ENCODE data around the gene PLEKHG3.

The PLEKHG3 gene

DNA sequence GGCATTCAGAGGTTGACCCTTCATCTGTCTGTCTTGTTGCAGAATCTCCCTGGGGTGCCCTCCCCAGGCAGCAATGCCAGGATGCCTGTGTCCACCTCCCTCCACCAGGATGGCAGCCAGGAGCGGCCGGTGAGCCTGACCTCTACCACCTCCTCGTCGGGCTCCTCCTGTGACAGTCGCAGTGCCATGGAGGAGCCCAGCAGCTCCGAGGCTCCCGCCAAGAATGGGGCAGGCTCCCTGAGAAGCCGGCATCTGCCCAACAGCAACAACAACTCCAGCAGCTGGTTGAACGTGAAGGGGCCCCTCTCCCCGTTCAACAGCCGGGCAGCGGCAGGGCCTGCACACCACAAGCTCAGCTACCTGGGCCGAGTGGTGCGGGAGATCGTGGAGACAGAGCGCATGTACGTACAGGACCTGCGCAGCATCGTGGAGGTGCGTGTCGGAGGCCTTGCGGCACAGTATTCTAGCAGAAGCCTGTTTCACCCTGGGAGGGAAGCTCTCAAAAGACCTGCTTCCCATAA lies 23.4 kb downstream of the PLEKHG3 start:
- DNase-seq (ENCODE audit: low spot score) = no peak

DNA sequence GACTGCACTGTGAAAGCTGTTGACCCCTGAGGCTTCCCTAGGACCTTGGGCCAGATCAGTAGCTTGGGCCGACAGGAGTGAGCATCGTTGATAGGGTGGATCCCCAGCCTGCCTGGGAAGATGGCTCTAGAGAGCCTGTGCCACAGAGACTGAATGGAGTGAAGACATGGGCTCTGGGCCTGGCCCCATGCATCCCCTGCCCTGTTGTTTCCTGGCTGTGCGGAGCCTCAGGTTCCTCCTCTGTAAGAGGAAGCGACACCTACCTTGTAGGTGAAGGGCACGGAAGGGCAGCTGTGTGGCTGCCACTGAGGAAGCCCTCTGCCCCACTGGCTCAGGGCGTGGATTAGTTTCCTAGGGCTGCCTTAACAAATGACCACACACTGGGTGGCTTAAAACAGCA lies 23.9 kb downstream of the PLEKHG3 start:
- DNase-seq (ENCODE audit: low spot score) = no peak

DNA sequence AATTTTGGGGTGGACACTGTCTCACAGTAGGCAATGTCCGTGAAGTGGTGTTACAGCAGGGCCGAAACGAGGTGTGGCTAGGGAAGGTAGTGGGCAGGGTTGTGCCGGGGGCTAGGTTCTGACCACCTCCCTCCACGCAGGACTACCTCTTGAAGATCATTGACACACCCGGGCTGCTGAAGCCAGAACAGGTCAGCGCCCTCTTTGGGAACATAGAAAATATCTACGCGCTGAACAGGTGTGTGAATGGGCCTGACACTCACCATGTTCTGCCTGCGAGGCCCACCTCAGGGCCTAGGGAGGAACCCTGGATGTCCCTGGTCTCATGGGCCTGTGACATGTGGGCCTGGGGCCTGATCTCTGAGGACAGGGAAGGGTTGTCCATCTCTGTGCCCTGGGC lies 24.6 kb downstream of the PLEKHG3 start:
- no peak for DNase-seq (ENCODE audit: low spot score)

DNA sequence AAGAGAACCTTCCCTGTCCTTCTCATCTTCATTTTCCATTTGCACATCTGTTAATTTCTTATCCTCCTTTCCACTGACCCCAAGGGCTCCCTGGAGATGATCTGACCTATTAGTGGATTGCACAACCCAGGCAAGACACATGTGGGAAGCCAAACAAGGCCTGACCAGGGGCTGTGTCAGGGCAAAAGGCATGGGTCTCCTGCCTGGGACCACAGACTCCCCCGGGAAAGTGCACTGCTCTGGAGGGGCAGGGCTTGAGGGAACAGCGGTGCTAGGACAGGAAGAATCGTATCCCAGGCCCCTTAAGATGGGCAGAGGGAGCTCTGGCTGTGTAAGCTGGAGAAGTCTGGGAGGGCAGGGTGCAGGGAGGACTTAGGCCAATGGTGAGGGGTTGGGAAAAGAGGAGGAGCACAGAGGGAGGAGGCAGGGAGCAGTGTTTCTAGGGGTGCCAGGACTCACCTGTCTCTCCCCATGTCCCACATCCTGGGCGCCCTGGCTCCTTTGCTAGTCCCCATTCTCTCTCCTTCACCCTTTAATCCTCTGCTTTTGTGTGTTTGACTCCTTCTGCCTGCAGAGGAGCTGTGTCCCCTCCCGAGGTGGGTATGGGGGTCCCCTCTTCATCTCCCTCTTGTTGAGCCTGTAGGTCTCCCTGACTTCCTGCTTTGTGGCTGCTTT lies 25.3 kb downstream of the PLEKHG3 start:
- DNase-seq (ENCODE audit: low spot score) = no peak

DNA sequence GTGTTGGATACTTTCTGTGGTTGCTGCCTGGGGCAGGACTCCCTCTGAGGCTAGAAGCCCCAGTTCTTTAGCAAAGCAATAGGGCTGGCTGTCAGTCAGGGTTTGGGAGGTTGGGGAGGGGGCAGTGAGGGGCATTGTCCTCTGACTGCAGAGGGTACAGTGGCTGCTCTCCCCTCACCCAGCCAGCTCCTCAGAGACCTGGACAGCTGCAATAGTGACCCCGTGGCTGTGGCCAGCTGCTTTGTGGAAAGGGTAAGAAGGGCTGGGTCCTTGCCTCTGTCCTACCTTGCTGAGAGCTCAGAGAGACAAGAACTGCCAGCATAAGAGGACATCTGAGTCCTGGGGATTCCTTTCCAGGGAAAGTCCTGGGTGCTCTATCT lies 25.8 kb downstream of the PLEKHG3 start:
- no peak for DNase-seq (ENCODE audit: low spot score)

DNA sequence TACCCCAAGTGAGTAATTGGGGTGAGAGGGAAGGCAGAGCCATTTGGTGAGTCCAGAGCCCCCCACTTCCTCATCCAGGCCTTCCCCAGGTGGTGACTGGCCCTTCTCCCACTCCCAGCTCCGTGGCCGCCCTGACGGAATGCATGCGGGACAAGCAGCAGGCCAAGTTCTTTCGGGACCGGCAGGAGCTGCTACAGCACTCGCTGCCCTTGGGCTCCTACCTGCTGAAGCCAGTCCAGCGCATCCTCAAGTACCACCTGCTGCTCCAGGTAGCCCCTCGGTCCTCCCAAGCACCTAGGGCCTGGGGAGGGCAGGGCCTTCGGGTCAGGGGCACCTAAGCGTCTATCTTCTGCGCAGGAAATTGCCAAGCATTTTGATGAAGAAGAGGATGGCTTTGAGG lies 26.5 kb downstream of the PLEKHG3 start:
- no peak for DNase-seq (ENCODE audit: low spot score)

DNA sequence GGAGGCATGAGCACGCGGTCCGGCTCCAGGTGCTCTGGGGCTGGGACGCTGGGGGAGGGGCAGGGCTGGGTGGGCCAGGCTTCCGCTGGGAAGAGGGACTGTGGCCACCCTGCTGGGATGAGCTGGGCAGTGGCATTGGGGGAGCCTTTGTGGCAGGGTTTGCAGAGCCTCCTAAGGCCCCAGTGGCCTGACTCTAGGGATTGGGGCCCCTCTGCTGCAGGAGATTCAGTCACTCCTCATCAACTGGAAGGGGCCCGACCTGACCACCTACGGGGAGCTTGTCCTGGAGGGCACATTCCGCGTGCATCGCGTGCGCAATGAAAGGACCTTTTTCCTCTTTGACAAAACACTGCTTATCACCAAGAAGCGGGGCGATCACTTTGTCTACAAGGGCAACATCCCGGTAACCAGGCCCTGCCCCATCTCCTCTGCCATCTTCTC lies 26.9 kb downstream of the PLEKHG3 start:
- no peak for DNase-seq (ENCODE audit: low spot score)

DNA sequence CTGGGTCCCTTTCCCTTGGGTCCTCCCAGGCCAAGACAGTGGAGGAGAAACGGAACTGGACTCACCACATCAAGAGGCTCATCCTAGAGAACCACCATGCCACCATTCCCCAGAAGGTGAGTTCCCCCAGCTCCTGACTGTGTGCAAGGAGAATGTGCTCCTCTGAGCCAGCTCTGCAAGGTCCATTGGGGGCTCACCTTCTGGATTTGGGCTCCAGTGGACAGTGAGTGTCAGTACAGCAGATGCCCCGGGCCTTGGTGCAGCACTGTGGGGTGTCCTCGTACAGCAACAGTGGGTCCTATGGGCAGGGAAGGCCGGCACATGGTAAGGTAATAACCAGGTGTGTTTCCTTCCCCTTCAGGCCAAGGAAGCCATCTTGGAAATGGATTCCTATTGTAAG lies 27.8 kb downstream of the PLEKHG3 start:
- DNase-seq (ENCODE audit: low spot score) = no peak

DNA sequence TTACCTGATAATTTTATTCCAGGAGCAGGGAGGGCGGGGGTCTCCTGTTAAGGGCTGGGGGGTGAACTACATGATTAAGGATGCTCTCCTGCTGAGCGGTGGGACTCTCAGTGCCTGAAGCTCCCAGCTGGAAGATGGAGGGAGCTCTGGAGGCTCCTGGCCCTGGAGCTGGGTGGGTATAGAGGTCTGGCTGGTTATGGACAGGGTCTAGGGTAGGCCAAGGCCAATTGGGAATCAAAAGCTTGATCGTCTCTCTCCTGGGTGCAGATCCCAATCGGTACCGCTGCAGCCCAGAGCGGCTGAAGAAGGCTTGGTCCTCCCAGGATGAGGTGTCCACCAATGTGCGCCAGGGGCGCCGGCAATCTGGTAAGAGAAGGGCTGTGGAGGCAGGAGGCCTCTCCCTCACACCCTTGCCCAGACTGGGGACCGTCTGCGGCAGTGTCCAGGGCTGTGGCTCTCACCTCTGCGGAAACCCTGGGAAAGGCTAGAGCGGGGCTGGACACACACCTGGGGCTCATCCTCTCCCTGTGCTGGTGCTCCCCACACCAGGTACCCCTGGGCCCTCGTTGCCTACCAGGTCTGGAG lies 28.4 kb downstream of the PLEKHG3 start:
- DNase-seq (ENCODE audit: low spot score) = no peak

DNA sequence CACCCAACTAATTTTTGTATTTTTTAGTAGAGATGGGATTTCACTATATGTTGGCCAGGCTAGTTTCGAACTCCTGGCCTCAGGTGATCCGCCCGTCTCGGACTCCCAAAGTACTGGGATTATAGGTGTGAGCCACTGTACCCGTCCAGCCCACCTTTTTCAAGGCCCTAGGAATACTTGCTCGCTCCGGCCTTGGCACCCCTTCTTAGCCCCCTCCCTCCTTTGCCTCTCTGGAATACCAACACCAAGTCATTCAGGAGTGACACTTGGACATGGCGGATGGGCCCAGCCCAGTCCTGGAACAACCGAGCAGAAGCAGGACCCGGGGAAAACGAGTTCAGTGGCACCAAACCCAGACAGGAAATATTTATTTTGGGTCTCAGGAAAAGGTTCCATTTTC lies 29.1 kb downstream of the PLEKHG3 start:
- DNase-seq (ENCODE audit: low spot score) = no peak

DNA sequence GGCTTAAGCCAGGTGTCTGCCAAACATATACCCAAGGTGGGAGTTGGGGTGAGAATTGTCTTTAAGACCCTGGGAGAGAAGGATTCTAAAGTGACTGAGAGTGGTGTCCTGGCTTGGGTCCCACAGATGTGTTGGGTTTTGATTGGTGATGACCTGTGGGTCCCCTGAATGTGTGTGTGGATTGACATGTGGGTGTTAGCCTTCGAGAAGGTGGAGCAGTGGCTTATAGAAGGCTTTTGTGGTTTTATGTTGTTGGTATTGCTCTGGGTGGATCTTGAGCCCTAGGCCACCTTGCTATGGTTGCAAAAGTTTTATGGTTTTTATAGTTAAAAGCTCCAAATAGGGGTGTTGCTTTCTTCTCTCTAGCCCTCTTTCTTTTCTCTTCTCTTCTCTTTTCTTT lies 29.7 kb downstream of the PLEKHG3 start:
- no peak for DNase-seq (ENCODE audit: low spot score)

DNA sequence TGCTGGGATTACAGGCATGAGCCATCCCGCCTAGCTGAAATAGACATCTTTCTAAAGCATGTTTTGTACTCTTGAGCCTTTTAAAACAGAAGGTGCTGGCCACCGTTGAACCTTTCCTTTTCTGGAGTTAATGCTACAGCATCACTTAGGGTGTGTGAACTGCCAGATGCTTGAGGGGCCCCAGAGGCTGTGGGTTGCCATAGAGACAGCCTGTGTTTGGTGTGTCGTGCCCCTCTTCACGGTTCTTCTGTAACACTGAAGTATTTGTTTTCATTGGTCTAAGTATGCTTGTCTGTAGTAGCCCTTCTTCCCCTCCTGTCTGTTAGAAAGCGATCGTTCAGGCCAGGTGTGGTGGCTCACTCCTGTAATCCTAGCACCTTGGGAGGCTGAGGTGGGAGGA lies 30.8 kb downstream of the PLEKHG3 start:
- no peak for DNase-seq (ENCODE audit: low spot score)

DNA sequence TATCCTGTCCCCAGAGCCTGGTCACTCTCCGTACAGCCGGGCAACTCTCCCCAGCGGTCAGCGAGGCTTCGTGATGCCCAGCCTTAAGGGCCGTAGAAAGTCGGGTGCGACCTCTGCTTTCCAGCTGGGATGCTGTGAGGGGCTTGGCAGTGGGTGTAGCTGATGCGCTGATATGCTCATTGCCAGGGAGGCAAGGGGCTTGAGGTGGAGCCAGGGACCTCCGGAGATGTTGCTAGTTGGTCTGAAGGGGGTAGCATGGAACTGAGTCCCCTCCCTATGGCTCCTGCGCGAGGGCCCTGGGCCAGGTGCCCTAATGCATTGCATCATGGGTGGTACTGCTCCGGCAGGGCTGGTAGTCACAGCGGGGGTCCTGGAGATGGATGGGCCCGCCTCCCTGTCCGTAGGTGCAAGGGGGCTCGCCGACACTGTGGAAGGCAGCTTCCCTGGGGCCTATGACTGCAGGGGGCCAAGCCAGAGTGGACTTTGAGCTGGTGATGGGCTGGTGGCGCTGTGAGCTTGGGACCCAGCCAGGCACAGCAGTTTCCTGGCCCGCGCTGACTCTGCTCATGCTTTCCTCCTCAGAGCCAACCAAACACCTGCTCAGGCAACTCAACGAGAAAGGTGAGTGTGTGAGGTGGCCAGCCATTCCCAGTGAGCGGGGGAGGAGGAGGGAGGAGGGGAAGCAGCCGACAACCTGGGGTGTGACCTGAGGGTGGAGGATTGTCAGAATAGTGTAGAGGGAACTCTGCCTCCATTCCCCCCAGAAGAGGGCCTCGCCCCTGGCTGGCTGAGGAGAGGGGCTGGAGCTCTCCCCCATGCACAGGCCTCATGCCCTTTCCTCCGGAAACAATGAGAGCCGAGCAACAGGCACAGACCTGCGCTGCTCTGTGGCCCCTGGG lies 32.3 kb downstream of the PLEKHG3 start:
- no peak for DNase-seq (ENCODE audit: low spot score)

DNA sequence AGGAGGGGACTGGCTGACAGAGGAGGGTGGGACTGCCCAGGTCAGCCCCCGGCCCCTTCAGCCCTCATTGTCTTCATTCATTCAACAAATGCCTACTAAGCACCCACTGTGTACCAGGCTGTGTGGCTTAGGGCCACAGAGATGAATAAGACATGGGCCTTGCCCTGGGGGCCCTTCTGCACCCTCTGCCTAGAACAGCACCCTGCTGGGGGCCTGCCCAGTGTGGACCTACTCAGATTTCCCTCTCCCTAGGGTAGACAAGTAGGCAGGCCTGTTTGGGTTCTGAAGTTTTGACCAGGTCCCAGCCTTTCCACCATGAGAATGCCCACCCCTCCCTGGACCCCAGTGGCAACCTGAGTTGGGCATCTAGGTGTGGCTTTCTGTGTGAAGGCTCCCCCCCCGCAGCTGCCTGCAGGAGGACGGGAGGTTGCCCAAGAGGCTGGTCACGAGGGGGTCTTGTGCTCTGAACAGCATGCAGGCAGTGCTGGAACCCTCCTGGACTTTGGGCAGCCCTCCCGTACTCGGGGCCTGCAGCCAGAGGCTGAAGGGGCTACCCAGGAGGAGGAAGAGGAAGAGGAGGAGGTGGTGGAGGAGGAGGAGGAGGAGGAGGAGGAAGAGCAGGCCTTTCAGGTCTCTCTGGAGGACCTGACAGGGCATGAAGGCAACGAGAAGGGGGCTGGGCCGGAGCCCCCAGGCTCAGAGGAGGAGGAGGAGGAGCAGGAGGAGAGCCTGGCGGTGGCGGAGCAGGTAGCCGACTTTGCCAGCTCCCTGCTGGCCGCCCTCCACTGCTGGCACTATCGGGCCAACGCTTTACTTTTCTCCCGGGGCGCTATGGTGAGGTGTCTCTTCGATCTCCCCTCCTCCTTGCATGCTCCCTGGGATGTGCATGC lies 33.4 kb downstream of the PLEKHG3 start:
- no peak for DNase-seq (ENCODE audit: low spot score)

DNA sequence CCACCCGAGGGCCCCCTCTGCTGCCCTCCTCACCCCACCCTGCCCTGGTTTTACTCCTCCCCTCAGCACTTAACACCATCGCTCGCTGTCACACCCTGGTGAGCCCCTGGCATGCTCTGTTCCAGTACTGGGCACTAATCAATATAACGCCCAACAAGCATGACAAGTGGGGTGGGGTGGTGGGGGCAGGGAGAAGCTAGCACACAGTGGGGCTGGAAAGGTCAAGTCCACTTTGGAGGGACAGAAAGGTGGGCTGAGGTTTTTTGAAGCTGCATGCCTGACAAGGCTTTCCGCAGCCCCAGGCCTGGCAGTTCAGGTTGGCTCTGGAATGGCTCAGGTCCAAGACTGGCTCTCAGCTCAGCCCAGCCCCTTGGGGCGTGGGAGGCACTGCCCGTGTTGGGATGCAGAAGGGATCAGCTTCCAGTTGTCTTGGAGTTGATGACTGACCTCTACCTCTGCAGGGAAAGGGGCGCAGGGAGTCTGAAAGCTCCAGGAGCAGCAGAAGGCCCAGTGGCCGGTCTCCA lies 34.1 kb downstream of the PLEKHG3 start:
- no peak for DNase-seq (ENCODE audit: low spot score)

DNA sequence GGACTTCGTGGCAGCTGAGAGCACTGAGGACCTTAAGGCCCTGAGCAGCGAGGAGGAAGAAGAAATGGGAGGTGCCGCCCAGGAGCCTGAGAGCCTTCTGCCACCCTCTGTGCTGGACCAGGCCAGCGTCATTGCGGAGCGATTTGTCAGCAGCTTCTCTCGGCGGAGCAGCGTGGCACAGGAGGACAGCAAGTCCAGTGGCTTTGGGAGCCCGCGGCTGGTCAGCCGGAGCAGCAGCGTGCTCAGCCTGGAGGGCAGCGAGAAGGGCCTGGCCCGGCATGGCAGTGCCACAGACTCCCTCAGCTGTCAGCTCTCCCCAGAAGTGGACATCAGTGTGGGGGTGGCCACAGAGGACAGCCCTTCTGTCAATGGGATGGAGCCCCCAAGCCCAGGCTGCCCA lies 37.0 kb downstream of the PLEKHG3 start:
- DNase-seq (ENCODE audit: low spot score) = no peak

DNA sequence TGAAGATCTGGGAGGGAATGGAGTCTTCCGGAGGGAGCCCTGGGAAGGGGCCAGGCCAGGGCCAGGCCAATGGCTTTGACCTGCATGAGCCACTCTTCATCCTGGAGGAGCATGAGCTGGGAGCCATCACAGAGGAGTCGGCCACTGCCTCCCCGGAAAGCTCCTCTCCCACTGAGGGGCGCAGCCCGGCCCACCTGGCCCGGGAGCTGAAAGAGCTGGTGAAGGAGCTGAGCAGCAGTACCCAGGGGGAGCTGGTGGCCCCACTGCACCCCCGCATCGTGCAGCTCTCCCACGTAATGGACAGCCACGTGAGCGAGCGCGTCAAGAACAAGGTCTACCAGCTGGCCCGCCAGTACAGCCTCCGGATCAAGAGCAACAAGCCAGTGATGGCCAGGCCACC lies 37.7 kb downstream of the PLEKHG3 start:
- DNase-seq (ENCODE audit: low spot score) = no peak

DNA sequence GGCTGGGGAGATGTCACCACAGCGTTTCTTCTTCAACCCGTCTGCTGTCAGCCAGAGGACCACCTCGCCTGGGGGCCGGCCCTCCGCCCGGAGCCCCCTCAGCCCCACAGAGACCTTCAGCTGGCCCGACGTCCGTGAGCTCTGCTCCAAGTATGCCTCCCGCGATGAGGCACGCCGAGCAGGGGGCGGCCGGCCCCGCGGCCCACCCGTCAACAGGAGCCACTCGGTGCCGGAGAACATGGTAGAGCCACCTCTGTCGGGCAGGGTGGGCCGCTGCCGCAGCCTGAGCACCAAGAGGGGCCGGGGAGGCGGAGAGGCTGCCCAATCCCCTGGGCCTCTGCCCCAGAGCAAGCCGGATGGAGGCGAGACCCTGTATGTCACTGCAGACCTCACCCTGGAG lies 38.8 kb downstream of the PLEKHG3 start:
- DNase-seq (ENCODE audit: low spot score) = no peak

DNA sequence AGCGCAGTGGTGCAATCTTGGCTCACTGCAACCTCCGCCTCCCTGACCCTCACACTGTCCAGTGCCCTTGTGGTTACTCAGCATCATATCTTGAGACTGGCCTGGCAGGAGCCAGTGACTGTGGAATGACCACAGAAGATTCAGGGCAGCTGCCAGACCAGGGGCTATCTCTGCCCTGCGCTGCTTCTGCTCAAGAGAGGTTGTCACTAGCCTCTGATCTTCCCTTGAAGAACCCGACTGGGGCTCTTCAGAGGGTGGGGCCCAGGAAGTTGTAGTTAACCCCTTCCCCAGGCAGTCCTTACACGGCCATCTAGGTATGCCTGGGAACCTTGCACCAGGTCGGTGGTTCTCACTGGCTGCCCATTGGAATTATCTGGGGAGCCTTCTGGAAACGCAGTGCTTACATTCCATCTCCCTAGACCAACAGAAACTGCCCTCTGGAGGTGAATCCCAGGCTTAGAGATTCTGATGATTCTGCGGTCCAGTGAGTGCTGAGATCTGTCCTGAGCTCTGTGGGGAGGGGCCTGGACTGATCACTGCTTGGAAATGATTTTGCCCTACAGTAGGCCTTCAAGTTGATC lies 41.4 kb downstream of the PLEKHG3 start:
- no peak for DNase-seq (ENCODE audit: low spot score)

DNA sequence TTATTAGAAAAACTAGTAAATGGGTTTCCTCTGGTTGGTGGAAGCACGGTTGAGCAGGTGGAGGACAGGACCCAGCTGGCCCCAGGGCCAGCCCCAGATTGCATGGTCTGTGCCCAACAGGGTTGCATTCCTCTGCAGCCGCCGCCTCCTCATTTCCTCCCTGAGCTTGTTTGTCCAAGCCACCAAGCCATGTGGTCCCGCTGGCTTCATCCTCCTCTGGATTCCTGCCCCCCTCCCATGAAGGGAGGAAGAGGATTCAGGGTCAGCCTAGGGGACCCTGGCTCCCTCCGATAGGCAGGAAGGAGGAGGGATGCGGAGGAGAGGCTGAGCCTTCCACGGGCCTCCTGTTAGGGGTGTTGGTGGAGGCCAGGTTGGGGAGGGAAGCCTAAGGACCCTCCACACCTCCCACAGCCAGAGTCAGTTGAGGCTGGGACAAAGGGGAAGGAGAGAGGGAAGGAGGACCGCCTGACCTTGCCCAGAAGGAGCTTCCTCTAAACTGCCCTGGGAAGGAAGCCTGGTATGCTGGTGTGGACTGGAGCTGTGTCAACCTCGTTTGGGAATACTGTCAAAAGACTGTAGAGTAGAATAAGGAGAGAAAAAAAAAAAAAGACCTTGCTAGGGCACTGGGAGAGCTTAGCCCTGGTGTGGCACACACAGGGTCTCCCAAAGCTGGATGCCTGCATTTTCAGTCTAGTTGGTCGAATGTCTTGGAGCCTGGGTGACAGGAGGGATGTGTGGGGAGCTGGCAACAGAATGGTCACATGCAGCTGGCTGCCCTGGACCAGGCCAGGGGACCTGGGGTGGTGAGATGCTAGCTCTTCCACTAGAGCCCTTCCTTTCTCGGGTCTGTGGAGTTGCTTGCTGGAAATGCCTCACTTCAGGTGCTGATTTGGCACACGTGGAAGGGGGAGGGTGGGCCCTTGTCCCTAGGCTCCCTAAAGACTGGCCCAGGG lies 42.4 kb downstream of the PLEKHG3 start:
- DNase-seq (ENCODE audit: low spot score) = no peak

Data from SW480 (cell line).